HepG2 (cell line): Measurements from ENCODE around the gene NPBWR2. TPM values are rescaled to one million over a fixed set of nuclear protein-coding genes. Genes with fewer than 3 reads are reported as not detected.

Experiments
- AKAP8 ChIP-seq: sonication (generic); formaldehyde crosslinking; IDR thresholded peaks from 2 replicates; pipeline ENCODE4 v1.5.1; 2020; ENCODE audit warnings: mild to moderate bottlenecking, missing genetic modification reagents
- HIVEP1 ChIP-seq: sonication (generic); formaldehyde crosslinking; IDR thresholded peaks from 2 replicates; pipeline ENCODE4 v1.4.0; 2020; ENCODE audit warnings: mild to moderate bottlenecking, missing genetic modification reagents
- JDP2 ChIP-seq: sonication (generic); formaldehyde crosslinking; IDR thresholded peaks from 2 replicates; pipeline ENCODE4 v1.8.1; 2022; ENCODE audit warnings: missing genetic modification reagents, borderline replicate concordance
- MAZ ChIP-seq, 2 experiments: sonication (generic) in 1 of 2; formaldehyde crosslinking in 1 of 2; IDR thresholded peaks; 2 replicates each; pipeline versions ENCODE4 v1.5.0 to v1.6.1; 2012 to 2020; ENCODE audit warnings: low read depth in 2 of 2, mild to moderate bottlenecking in 2 of 2, borderline replicate concordance in 1 of 2, improper control_type of control experiment in 1 of 2, low read length in 1 of 2, missing genetic modification reagents in 1 of 2, moderate library complexity in 1 of 2
- NPAS2 ChIP-seq: sonication (generic); formaldehyde crosslinking; IDR thresholded peaks from 2 replicates; pipeline ENCODE4 v1.8.0; 2022; ENCODE audit warnings: mild to moderate bottlenecking, missing genetic modification reagents, borderline replicate concordance
- NRL ChIP-seq: sonication (generic); formaldehyde crosslinking; IDR thresholded peaks from 2 replicates; pipeline ENCODE4 v1.5.0; 2020; ENCODE audit warnings: missing genetic modification reagents, mild to moderate bottlenecking, moderate library complexity, borderline replicate concordance
- PHF20 ChIP-seq: sonication (generic); formaldehyde crosslinking; IDR thresholded peaks from 2 replicates; pipeline ENCODE4 v1.5.0; 2020; ENCODE audit warnings: mild to moderate bottlenecking, missing genetic modification reagents
- RBFOX2 ChIP-seq: fragments of 200-400 bp; formaldehyde crosslinking; IDR thresholded peaks from 2 replicates; pipeline ENCODE4 v1.6.1; 2017; ENCODE audit warnings: low read depth, mild to moderate bottlenecking, low read length
- REXO4 ChIP-seq: sonication (generic); formaldehyde crosslinking; IDR thresholded peaks from 2 replicates; pipeline ENCODE4 v1.8.0; 2022; ENCODE audit warnings: missing genetic modification reagents, mild to moderate bottlenecking, borderline replicate concordance
- RFX3 ChIP-seq: IDR thresholded peaks from 2 replicates; pipeline ENCODE4 v1.6.1; 2016; ENCODE audit warnings: missing biosample characterization, missing genetic modification reagents
- RNF2 ChIP-seq: fragments of 450-650 bp; conservative IDR thresholded peaks from 2 replicates; pipeline ENCODE4 v1.6.1; 2016; ENCODE audit warnings: low read depth
- SMC3 ChIP-seq: IDR thresholded peaks from 2 replicates; pipeline ENCODE4 v1.6.1; 2011; ENCODE audit warnings: low read length, improper control_type of control experiment
- TGIF2 ChIP-seq: IDR thresholded peaks from 2 replicates; pipeline ENCODE4 v1.6.1; 2016; ENCODE audit warnings: control low read depth, missing compliant biosample characterization
- TOPORS ChIP-seq: sonication (generic); formaldehyde crosslinking; IDR thresholded peaks from 2 replicates; pipeline ENCODE4 v1.8.0; 2023; ENCODE audit warnings: mild to moderate bottlenecking, missing genetic modification reagents
- U2AF1 ChIP-seq: fragments of 200-400 bp; formaldehyde crosslinking; optimal IDR thresholded peaks from 2 replicates; pipeline ENCODE3; 2017; ENCODE audit warnings: mild to moderate bottlenecking, low read depth, low read length
- YEATS4 ChIP-seq: sonication (generic); formaldehyde crosslinking; IDR thresholded peaks from 2 replicates; pipeline ENCODE4 v1.4.0; 2020; ENCODE audit warnings: missing genetic modification reagents, borderline replicate concordance
- ZBTB20 ChIP-seq: sonication (generic); formaldehyde crosslinking; IDR thresholded peaks from 2 replicates; pipeline ENCODE4 v1.8.1; 2023; ENCODE audit warnings: missing genetic modification reagents, low read depth, mild to moderate bottlenecking, borderline replicate concordance
- ZC3H13 ChIP-seq: sonication (generic); formaldehyde crosslinking; IDR thresholded peaks from 2 replicates; pipeline ENCODE4 v1.8.1; 2023; ENCODE audit warnings: mild to moderate bottlenecking, missing genetic modification reagents, moderate library complexity
- ZFP36L2 ChIP-seq: sonication (generic); formaldehyde crosslinking; IDR thresholded peaks from 2 replicates; pipeline ENCODE4 v1.4.0; 2020; ENCODE audit warnings: missing genetic modification reagents
- ZFX ChIP-seq: sonication (generic); formaldehyde crosslinking; IDR thresholded peaks from 2 replicates; pipeline ENCODE4 v1.4.0; 2020; ENCODE audit warnings: mild to moderate bottlenecking, low read depth, missing genetic modification reagents, moderate library complexity
- ZNF557 ChIP-seq: sonication (generic); formaldehyde crosslinking; IDR thresholded peaks from 2 replicates; pipeline ENCODE4 v1.4.0; 2020; ENCODE audit warnings: missing genetic modification reagents
- ZNF564 ChIP-seq: sonication (generic); formaldehyde crosslinking; IDR thresholded peaks from 2 replicates; pipeline ENCODE4 v1.8.1; 2023; ENCODE audit warnings: mild to moderate bottlenecking, missing genetic modification reagents
- ZNF567 ChIP-seq: sonication (generic); formaldehyde crosslinking; IDR thresholded peaks from 2 replicates; pipeline ENCODE4 v1.8.1; 2023; ENCODE audit warnings: mild to moderate bottlenecking, missing genetic modification reagents, borderline replicate concordance
- ZNF709 ChIP-seq: sonication (generic); formaldehyde crosslinking; IDR thresholded peaks from 2 replicates; pipeline ENCODE4 v1.5.0; 2020; ENCODE audit warnings: mild to moderate bottlenecking, missing genetic modification reagents
- ZNF780A ChIP-seq: sonication (generic); formaldehyde crosslinking; IDR thresholded peaks from 2 replicates; pipeline ENCODE4 v1.8.0; 2022; ENCODE audit warnings: mild to moderate bottlenecking, missing genetic modification reagents, moderate library complexity
- ZNF83 ChIP-seq: sonication (generic); formaldehyde crosslinking; IDR thresholded peaks from 2 replicates; pipeline ENCODE4 v1.4.0; 2020; ENCODE audit warnings: missing genetic modification reagents, mild to moderate bottlenecking, borderline replicate concordance
- ZSCAN31 ChIP-seq: sonication (generic); formaldehyde crosslinking; IDR thresholded peaks from 2 replicates; pipeline ENCODE4 v1.5.0; 2020; ENCODE audit warnings: low read depth, mild to moderate bottlenecking, missing genetic modification reagents
- polyA plus RNA-seq, 8 experiments: library from polyadenylated mRNA; depleted of rRNA in 3 of 8; stranded (reverse) in 7 of 8; unstranded in 1 of 8; fragments of >200 nt; fragmentation: Illumina TruSeq in 4 of 8; extraction: Trizol in 4 of 8; gene quantifications; 2 replicates each; pipeline versions ENCODE4 v1.2.1 to v1.2.3, GENCODE V29; 2011 to 2016; ENCODE audit warnings: low read depth in 4 of 8, missing spikeins in 1 of 8, mixed read lengths in 1 of 8; ENCODE audit not compliant: insufficient read depth in 1 of 8
- total RNA-seq, 5 experiments: library from RNA; depleted of rRNA; stranded (reverse); fragments of >200 nt; fragmentation: Illumina TruSeq; extraction: Trizol; gene quantifications; 2 replicates each; pipeline ENCODE4 v1.2.3, GENCODE V29; 2016; ENCODE audit warnings: low read depth in 1 of 5
- TF ChIP-seq, protein P1 (sequence below): sonication (generic); formaldehyde crosslinking; IDR thresholded peaks from 2 replicates; pipeline ENCODE4 v1.8.0; 2022; ENCODE audit warnings: mild to moderate bottlenecking, missing genetic modification reagents, moderate library complexity
- TF ChIP-seq, protein P2 (sequence below): sonication (generic); formaldehyde crosslinking; IDR thresholded peaks from 2 replicates; pipeline ENCODE4 v1.4.0; 2020; ENCODE audit warnings: missing genetic modification reagents

NPBWR2 gene
- total and polyA plus RNA-seq, 2 of the 13 experiments (the other 11 are each of a cell fraction or from before 2014, with no cell fraction given): not detected

- TF ChIP-seq ZNF557 (CRISPR knock-in tag) (no peak), SMC3 (no peak), TOPORS (CRISPR knock-in tag) (peak; percentile 66; the same call in 1 of the 2 replicates), ZSCAN31 (CRISPR knock-in tag) (no peak), YEATS4 (CRISPR knock-in tag) (peak; percentile 18; the same call in 1 of the 2 replicates), ZNF83 (peak; percentile 74; the same call in 1 of the 2 replicates), ZNF567 (CRISPR knock-in tag) (0 out of 2 replicates have a peak, but pooled peaks have one; percentile 63), ZNF780A (CRISPR knock-in tag) (no peak), ZBTB20 (CRISPR knock-in tag) (no peak), MAZ (IDR thresholded peaks at IDR 0.05; ENCODE audit: borderline replicate concordance, low read depth, low read length) (no peak; the same call in 1 of the 2 replicates), MAZ (CRISPR knock-in tag; IDR thresholded peaks at IDR 0.05; ENCODE audit: low read depth) (0 out of 2 replicates have a peak, but pooled peaks have one; percentile 29), ZFX (peak; percentile 19; the same call in 1 of the 2 replicates), HIVEP1 (CRISPR knock-in tag) (peak; percentile 84), RNF2 (0 out of 2 replicates have a peak, but pooled peaks have one; percentile 23), ZNF709 (CRISPR knock-in tag) (0 out of 2 replicates have a peak, but pooled peaks have one; percentile 11), NRL (no peak), ZC3H13 (no peak), RBFOX2 (peak; percentile 36; the same call in 1 of the 2 replicates), JDP2 (no peak), U2AF1 (no peak), PHF20 (CRISPR knock-in tag) (no peak), AKAP8 (no peak), ZNF564 (peak; percentile 63; the same call in 1 of the 2 replicates), REXO4 (no peak), TGIF2 (CRISPR knock-in tag) (no peak), RFX3 (CRISPR knock-in tag) (no peak), NPAS2 (CRISPR knock-in tag) (no peak), ZFP36L2 (CRISPR knock-in tag) (no peak)
- TF ChIP-seq, protein P1, sequence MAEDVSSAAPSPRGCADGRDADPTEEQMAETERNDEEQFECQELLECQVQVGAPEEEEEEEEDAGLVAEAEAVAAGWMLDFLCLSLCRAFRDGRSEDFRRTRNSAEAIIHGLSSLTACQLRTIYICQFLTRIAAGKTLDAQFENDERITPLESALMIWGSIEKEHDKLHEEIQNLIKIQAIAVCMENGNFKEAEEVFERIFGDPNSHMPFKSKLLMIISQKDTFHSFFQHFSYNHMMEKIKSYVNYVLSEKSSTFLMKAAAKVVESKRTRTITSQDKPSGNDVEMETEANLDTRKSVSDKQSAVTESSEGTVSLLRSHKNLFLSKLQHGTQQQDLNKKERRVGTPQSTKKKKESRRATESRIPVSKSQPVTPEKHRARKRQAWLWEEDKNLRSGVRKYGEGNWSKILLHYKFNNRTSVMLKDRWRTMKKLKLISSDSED (CRISPR knock-in tag): peak; percentile 63; the same call in 1 of the 2 replicates
- TF ChIP-seq, protein P2, sequence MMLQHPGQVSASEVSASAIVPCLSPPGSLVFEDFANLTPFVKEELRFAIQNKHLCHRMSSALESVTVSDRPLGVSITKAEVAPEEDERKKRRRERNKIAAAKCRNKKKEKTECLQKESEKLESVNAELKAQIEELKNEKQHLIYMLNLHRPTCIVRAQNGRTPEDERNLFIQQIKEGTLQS (CRISPR knock-in tag): no peak
These were observed 27.2 kb downstream of the NPBWR2 start, which contains the start of gene OPRL1 (continued) for GRCh38 chr20:64080013-64080812.
